ENCODE data around the gene GJA9.

GRCh38 chr1:38858833-38859560 lies 22.4 kb downstream of the GJA9 start:
- TF ChIP-seq, protein P1, sequence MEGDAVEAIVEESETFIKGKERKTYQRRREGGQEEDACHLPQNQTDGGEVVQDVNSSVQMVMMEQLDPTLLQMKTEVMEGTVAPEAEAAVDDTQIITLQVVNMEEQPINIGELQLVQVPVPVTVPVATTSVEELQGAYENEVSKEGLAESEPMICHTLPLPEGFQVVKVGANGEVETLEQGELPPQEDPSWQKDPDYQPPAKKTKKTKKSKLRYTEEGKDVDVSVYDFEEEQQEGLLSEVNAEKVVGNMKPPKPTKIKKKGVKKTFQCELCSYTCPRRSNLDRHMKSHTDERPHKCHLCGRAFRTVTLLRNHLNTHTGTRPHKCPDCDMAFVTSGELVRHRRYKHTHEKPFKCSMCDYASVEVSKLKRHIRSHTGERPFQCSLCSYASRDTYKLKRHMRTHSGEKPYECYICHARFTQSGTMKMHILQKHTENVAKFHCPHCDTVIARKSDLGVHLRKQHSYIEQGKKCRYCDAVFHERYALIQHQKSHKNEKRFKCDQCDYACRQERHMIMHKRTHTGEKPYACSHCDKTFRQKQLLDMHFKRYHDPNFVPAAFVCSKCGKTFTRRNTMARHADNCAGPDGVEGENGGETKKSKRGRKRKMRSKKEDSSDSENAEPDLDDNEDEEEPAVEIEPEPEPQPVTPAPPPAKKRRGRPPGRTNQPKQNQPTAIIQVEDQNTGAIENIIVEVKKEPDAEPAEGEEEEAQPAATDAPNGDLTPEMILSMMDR (IDR thresholded peaks at IDR 0.05; ENCODE audit: low read depth, low read length) = no peak
- no peak for TF ChIP-seq MYC (IDR thresholded peaks at IDR 0.05; ENCODE audit: low read depth, low read length)

All from NB4 (cell line).